ENCODE measurements around the gene SLC2A1. TPM values are rescaled to one million over a fixed set of nuclear protein-coding genes. Genes with fewer than 3 reads are reported as not detected.

The SLC2A1 gene
- total and polyA plus RNA-seq, 2 of the 13 experiments (the other 11 are each of a cell fraction or from before 2014, with no cell fraction given) = 125 to 423 TPM

DNA sequence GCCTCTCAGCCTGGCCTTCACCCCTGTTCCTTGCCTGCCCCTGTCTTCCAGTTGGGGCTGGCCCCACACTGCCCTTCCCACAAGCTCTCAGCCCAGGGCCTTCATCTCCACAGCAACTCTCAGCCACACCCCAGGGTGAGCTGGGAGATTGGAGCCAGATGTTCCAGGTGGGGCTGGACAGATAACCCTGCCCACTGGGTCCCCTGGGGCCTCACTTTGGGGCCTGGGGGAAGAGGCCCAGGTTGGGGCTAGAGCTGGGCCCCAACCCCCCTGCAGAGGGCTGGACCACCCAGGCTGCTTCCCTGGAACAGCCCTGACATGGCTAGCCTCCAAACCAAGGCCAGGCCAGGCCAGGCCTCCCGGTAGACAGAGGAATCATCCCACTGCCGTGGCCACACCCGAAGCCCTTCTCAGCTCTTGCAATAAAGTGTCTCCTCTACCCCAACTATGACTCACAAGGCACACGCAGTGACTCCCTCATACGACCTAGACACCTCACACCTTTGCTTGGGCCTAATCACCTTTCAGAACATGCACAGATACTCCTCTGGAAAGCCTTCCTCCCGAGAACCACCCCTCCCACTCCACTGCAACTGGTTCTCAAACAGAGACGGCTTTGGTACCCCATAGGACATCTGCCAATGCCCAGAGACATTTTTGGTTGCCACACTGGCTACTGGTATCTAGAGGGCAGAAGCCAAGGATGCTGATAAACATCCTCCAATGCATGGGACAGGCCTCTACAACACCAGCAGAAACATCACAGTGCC lies 22.2 kb downstream of the SLC2A1 start:
- peaks cover 70 to 97% of the 10 kb centered on the region in 2 experiments for H3K36me3 ChIP-seq (replicated peaks in 1 of 2; ENCODE audit: control insufficient read depth in 1 of 2, insufficient read depth in 2 of 2, low read length in 2 of 2)
- H3K4me1 ChIP-seq (ENCODE audit: insufficient read depth, low read length) = peaks cover 88% of the 10 kb centered on the region
- no peak overlapping the region for H3K27ac ChIP-seq (ENCODE audit: extremely low read length, insufficient read depth, low read length)
- H3K27me3 ChIP-seq (ENCODE audit: control insufficient read depth in 1 of 2, insufficient read depth in 2 of 2, low read length in 2 of 2) = no peaks in the 10 kb centered on the region
- H3K9me3 ChIP-seq (ENCODE audit: low read length) = no peaks in the 10 kb centered on the region
- no peak for ATAC-seq
- peaks cover 99% of the 10 kb centered on the region for H4K20me1 ChIP-seq (ENCODE audit: insufficient read depth, low read length)
- no peak overlapping the region for H3K9ac ChIP-seq (ENCODE audit: insufficient read depth, low read depth, low read length)
- no peak overlapping the region for H2AFZ ChIP-seq (ENCODE audit: low read length)
- 93% methylated on average over 6 of the region's 7 CpGs for WGBS (ENCODE audit: low lambda C conversion rate)
- ChIA-PET POLR2A (no interaction called here), CTCF (ENCODE audit: low intra/inter-chr PET ratio, low total read pairs) (no interaction called here)
- intact Hi-C loops (cut with micrococcal nuclease; ENCODE audit: unreplicated experiment) = no loop called here
- no peak overlapping the region for H3K4me3 ChIP-seq (replicated peaks in 1 of 3; ENCODE audit: insufficient read depth in 1 of 3, low read depth in 2 of 3, low read length in 3 of 3)
- H3K79me2 ChIP-seq (ENCODE audit: insufficient read depth, low read length) = peaks cover 93% of the 10 kb centered on the region
- no peak overlapping the region for H3K4me2 ChIP-seq (ENCODE audit: low read depth, low read length)
- FAIRE-seq = no peak
- DNase-seq (ENCODE audit: low spot score) = no peak
- no TSS peak for BruUV-seq (replicated peaks)
- in situ Hi-C loops (cut with HindIII; ENCODE audit: extremely low pct_ligation_motif_present, low pct_unique_long_range_greater_than_20kb) = no loop called here
- TF ChIP-seq MATR3 (CRISPR knock-in tag; IDR thresholded peaks at IDR 0.05) (no peak), ZFY (CRISPR knock-in tag; IDR thresholded peaks at IDR 0.05) (no peak), ARNT2 (CRISPR knock-in tag; IDR thresholded peaks at IDR 0.05; ENCODE audit: low read depth) (no peak), ZSCAN25 (CRISPR knock-in tag; IDR thresholded peaks at IDR 0.05) (no peak), NCOA5 (CRISPR knock-in tag; IDR thresholded peaks at IDR 0.05) (no peak), RBFOX2 (IDR thresholded peaks at IDR 0.05; ENCODE audit: low read depth, low read length) (0 out of 2 replicates have a peak, but pooled peaks have one; percentile 32), CREB1 (IDR thresholded peaks at IDR 0.05) (no peak), CREB1 (CRISPR knock-in tag; IDR thresholded peaks at IDR 0.05) (no peak), PHF8 (CRISPR knock-in tag; IDR thresholded peaks at IDR 0.05) (no peak), ZNF891 (CRISPR knock-in tag; IDR thresholded peaks at IDR 0.05) (peak; percentile 38; the same call in 1 of the 2 replicates), RNF2 (conservative IDR thresholded peaks at IDR 0.05; ENCODE audit: low read depth) (no peak), AGO2 (optimal IDR thresholded peaks at IDR 0.05; ENCODE audit: low read depth, low read length) (peak; percentile 83), ZNF768 (CRISPR knock-in tag; IDR thresholded peaks at IDR 0.05) (no peak)
- TF ChIP-seq, protein P1, sequence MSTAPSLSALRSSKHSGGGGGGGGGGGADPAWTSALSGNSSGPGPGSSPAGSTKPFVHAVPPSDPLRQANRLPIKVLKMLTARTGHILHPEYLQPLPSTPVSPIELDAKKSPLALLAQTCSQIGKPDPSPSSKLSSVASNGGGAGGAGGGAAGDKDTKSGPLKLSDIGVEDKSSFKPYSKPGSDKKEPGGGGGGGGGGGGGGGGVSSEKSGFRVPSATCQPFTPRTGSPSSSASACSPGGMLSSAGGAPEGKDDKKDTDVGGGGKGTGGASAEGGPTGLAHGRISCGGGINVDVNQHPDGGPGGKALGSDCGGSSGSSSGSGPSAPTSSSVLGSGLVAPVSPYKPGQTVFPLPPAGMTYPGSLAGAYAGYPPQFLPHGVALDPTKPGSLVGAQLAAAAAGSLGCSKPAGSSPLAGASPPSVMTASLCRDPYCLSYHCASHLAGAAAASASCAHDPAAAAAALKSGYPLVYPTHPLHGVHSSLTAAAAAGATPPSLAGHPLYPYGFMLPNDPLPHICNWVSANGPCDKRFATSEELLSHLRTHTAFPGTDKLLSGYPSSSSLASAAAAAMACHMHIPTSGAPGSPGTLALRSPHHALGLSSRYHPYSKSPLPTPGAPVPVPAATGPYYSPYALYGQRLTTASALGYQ (CRISPR knock-in tag; IDR thresholded peaks at IDR 0.05) = no peak
- TF ChIP-seq, protein P2, sequence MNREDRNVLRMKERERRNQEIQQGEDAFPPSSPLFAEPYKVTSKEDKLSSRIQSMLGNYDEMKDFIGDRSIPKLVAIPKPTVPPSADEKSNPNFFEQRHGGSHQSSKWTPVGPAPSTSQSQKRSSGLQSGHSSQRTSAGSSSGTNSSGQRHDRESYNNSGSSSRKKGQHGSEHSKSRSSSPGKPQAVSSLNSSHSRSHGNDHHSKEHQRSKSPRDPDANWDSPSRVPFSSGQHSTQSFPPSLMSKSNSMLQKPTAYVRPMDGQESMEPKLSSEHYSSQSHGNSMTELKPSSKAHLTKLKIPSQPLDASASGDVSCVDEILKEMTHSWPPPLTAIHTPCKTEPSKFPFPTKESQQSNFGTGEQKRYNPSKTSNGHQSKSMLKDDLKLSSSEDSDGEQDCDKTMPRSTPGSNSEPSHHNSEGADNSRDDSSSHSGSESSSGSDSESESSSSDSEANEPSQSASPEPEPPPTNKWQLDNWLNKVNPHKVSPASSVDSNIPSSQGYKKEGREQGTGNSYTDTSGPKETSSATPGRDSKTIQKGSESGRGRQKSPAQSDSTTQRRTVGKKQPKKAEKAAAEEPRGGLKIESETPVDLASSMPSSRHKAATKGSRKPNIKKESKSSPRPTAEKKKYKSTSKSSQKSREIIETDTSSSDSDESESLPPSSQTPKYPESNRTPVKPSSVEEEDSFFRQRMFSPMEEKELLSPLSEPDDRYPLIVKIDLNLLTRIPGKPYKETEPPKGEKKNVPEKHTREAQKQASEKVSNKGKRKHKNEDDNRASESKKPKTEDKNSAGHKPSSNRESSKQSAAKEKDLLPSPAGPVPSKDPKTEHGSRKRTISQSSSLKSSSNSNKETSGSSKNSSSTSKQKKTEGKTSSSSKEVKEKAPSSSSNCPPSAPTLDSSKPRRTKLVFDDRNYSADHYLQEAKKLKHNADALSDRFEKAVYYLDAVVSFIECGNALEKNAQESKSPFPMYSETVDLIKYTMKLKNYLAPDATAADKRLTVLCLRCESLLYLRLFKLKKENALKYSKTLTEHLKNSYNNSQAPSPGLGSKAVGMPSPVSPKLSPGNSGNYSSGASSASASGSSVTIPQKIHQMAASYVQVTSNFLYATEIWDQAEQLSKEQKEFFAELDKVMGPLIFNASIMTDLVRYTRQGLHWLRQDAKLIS (CRISPR knock-in tag; IDR thresholded peaks at IDR 0.05) = 0 out of 2 replicates have a peak, but pooled peaks have one; percentile 9
- TF ChIP-seq, protein P3, sequence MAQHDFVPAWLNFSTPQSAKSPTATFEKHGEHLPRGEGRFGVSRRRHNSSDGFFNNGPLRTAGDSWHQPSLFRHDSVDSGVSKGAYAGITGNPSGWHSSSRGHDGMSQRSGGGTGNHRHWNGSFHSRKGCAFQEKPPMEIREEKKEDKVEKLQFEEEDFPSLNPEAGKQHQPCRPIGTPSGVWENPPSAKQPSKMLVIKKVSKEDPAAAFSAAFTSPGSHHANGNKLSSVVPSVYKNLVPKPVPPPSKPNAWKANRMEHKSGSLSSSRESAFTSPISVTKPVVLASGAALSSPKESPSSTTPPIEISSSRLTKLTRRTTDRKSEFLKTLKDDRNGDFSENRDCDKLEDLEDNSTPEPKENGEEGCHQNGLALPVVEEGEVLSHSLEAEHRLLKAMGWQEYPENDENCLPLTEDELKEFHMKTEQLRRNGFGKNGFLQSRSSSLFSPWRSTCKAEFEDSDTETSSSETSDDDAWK (CRISPR knock-in tag; IDR thresholded peaks at IDR 0.05) = no peak
- TF ChIP-seq, protein P4, sequence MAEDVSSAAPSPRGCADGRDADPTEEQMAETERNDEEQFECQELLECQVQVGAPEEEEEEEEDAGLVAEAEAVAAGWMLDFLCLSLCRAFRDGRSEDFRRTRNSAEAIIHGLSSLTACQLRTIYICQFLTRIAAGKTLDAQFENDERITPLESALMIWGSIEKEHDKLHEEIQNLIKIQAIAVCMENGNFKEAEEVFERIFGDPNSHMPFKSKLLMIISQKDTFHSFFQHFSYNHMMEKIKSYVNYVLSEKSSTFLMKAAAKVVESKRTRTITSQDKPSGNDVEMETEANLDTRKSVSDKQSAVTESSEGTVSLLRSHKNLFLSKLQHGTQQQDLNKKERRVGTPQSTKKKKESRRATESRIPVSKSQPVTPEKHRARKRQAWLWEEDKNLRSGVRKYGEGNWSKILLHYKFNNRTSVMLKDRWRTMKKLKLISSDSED (CRISPR knock-in tag; IDR thresholded peaks at IDR 0.05) = no peak
